GM18873 (cell line): ENCODE data around the gene SBK2.
"Not testable (repeated sequence)": the region's sequence is repeated elsewhere in the genome, so short reads cannot be mapped to it uniquely, and the experiment has no call there.

Experiments
- ATAC-seq: cut with Tn5 transposase; IDR thresholded peaks from one replicate; pipeline ENCODE4 v1.9.1; 2021; ENCODE audit warnings: mild to moderate bottlenecking, moderate library complexity, moderate number of reproducible peaks; ENCODE audit not compliant: unreplicated experiment, low FRiP score

The SBK2 gene

DNA sequence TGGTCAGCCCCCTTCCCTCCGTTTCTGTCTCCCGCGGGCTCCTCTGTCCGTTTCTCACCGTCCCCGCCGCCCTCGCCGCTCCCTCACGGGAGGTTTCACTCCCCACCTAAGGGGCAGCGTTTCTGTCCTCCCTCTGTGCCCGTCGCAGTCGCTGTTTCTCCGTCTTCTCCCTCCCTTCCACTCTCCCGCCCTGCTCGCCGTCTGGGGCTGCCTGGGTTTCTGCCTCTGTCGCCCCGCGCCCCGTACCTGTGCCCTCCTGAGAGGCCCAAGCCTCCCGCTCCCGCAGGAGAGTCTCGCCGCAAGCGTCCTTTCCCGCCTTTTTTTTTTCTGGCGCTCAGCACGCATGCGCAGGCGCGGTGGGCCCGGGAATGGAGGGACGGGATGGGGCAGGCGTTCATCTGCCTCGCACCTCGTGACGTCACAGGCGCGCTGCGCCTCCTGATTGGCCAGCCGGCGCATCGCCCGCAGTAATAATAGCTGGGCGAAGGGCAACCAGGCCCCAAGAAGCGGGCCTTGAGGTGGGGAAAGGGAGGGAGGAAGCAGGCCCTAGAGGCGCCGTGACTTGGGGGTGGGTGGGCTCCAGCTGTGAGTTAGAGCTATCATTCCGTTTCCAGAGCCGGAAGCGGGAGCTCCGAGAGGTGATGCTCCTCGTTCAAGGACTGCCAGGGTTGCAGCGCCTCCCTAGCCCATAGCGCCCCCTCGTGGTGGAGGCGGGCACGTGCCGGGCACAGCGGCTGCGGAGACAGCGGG lies 33.3 kb downstream of the SBK2 start:
- ATAC-seq, result peak; percentile 73

DNA sequence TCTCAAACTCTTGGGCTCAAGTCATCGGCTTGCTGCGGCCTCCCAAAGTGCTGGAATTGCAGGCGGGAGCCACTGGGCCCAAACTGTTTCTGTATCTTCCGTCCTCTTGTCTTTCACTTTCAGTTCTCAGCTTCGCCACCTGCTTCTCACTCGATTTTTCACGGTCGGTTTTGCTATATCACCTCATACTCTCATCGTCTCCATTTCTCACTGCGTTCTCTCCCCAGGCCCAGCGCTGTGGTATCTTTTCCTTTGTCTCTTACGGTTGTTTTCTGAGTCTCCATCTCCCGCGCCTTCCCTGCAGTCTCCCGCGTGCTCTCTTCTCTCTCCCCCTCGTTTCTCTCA lies 33.8 kb downstream of the SBK2 start:
- ATAC-seq, result no peak

DNA sequence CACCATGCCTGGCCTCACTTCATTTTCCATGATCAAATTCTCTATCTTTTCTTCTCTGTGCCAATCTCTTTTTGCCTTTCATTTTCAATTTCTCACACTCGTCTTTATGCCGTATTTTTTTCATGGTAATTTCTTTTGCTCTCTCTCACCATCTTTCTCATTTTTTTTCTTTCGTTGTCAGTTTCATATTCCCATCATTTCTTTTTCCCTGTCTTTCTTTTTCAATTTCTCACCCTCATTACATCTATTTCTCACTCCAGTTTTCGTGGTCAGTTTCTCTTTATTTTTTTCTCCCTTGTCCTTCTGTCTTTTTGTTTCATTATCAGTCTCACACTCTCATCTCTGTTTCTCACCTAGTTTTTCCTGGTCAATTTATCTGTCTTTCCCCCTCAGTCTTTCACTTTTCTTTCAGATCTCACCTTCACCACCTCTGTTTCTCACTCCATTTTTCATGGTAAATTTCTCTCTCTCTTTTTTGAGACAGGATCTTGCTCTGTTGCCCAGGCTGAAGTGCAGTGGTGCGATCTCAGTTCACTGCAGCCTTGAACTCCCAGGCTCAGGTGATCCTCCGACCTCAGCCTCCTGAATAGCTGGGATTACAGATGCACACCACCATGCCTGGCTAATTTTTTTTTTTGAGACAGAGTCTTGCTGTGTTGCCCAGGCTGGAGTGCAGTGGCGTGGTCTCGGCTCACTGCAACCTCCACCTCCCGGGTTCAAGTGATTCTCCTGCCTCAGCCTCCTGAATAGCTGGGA lies 34.6 kb downstream of the SBK2 start:
- ATAC-seq, result no peak

DNA sequence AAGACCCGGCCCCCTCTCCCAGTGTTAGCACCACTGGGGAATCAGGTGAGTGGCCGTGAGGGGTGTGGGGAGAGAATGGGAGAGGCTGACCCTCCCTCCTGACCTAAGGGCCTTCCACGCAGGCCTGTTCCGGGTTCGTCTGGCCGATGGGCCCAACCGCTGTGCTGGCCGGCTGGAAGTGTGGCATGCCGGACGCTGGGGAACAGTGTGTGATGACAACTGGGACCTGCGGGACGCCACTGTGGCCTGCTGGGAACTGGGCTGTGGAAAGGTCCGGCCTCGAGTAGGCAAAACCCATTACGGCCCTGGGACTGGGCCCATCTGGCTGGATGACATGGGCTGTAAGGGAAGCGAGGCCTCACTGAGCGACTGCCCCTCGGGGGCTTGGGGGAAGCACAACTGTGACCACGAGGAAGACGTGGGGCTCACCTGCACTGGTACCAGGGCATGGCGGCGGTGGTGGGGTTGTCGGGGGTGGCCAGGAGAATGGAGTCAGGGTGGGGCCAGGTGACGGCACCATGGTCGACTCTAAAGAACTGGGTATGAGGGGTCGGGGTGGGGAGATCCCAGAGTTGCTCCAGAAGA lies 36.5 kb downstream of the SBK2 start:
- ATAC-seq, result no peak

DNA sequence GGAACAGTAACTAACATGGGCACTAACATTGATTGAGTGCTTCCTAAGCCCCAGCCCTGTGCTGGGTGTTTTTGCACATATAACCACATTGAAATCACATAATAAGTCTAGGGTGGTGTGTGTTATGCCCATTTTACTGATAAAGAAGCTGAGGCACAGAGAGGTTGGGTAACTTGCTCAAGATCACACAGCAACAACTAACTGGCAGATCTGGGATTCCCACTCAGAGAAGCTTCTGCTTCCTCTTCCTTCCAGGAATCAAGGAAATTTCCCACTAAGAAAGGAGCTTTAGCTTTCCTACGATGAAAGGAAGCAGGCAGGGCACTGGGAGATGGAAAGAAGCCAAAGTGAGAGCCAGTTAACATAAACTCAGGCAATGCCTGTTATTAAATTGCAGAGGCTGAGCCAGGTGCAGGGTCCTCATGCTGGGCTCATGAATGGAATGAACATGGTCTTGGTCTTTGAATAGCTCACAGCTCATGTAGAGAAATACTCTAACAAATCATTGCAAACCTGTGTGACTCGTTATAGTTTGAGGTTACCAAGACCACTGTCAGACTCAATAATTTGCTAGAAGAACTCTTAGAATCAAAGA lies 38.6 kb downstream of the SBK2 start:
- no peak for ATAC-seq

DNA sequence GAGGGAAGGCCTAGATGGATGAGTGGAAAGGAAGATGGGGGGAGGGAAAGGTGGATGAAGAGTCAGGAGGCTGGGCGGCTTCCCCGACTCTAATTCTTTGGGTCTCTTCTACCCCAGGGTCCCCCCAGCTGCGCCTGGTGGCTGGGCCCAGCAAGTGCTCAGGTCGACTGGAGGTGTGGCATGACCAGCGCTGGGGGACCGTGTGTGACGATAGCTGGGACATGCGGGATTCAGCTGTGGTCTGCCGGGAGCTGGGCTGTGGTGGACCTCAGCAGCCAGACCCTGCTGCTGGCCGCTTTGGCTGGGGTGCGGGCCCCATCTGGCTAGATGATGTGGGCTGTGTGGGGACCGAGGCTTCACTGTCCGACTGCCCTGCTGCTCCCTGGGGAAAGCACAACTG lies 39.2 kb downstream of the SBK2 start:
- ATAC-seq, result no peak

- ATAC-seq, result not testable (repeated sequence)
These were observed 40.1 kb downstream of the SBK2 start for GRCh38 chr19:55496820-55497219.

- no peak for ATAC-seq
These were observed 41.1 kb downstream of the SBK2 start for GRCh38 chr19:55495646-55496349.

DNA sequence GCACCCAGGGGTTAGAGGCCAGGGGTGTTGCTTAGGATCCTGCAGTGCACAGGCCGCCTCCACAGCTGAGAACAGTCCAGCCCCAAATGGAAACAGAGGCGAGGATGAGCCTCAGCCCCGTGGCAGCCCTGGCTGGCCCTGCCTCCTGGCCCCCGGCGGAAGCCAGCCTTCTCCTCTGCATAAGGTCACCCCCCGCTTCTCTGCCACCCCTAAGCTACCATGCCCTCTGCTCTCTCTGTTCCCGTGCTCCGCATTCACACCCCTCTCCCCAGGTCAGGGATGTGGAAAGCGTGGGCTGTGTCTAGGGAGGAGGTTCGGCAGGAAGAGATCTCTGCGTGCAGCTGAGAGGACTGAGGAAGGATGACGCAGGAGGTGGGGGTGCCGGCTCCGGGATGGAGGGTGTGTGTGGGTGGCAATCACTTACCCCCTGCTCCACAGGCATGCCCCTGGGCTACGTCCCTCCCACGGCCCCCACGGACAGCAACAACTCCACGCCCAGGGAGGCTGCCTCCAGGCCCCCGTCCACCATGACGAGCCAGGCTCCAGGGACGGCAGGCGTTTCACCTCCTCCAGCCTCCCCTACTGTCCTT lies 42.7 kb downstream of the SBK2 start:
- no peak for ATAC-seq

DNA sequence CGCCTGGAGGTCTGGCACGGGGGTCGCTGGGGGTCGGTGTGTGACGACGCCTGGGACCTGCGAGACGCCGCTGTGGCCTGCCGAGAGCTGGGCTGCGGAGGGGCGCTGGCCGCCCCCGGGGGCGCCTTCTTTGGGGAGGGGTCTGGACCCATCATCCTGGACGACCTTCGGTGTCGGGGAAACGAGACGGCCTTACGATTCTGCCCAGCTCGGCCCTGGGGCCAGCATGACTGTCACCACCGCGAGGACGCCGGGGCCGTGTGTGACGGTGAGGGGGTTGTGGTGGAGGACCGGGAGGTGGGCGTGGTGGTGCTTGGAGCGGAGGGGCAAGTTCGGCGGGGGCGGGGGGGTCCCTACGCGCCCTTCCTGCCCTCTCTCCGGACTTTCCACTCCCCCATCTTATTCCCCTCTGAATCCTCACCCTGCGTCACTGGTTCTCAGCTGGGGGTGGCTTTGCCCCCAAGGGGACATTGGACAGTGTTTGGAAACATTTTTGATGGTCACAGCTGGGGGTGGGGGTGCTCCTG lies 43.2 kb downstream of the SBK2 start:
- ATAC-seq, result no peak

DNA sequence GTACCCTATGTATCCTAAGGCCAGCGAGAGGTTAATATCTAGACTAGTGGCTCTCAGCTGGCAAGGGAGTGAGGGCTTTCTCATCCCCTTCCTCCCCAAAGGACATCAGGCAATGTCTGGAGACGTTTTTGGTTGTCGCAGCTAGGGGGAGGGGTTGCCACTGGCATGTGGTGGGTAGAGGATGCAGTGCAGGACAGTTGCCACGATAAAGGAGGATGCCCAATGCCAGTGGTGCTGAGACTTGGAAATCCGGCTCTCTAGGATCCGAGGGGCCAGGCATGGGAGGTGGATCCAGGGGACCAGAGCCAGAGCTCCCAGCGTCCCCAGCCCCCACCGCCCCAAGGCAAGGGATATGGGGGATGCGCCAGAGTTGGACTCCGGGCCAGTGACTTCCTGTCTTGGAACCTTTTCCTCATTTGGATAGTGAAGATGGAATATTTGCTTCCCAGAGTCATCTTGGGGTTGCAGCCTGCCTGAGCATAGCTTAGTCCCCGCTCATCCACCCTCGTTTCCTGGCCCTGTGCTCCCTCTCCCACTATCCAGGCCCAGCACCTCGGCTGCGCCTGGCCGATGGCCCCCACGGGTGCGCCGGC lies 43.8 kb downstream of the SBK2 start:
- ATAC-seq, result no peak

GRCh38 chr19:55492362-55492944 lies 44.5 kb downstream of the SBK2 start:
- ATAC-seq, result no peak

- no peak for ATAC-seq
These were observed 45.2 kb downstream of the SBK2 start for GRCh38 chr19:55491546-55492360.

DNA sequence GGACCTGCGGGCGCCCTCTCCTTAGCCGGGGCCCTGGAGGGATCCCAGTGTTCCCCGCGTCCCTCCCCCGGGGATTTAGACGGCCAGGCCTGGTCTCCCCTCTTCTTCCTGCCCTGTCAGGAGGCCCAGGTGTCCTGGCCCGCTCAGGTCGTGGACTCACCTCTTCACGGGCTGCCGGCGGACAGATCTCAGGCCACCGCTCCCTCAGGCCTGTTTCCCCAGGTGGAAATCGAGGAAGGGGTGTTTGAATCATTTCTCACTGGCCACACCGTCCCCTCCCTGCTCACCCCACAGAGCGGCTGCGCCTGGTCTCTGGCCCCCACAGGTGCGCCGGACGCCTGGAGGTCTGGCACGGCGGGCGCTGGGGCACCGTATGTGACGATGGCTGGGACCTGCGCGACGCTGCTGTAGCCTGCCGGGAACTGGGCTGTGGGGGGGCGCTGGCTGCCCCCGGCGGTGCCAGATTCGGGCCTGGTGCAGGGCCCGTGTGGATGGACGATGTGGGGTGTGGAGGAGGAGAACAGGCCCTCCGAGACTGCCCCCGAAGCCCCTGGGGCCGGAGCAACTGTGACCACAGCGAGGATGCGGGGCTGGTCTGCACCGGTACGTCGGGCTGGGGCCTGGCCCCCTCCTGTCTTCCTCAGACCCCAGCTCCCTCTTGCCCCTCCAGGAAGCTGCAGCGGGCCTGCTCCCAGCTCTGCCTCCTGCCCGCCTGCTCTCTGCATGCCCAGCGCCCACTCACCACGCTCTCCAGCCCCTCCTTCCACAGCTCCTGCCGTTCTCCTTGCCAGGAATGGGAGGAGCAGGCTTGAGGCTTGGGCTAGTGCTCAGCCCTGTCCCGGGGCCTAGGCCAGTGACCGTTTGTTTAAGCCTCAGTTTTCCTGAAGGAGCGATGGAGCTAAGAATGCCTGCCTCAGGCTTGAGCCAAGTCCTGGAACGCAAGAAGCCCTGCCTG lies 46.2 kb downstream of the SBK2 start:
- ATAC-seq, result no peak

- ATAC-seq, result no peak
These were observed 47.0 kb downstream of the SBK2 start for GRCh38 chr19:55489711-55490477.

DNA sequence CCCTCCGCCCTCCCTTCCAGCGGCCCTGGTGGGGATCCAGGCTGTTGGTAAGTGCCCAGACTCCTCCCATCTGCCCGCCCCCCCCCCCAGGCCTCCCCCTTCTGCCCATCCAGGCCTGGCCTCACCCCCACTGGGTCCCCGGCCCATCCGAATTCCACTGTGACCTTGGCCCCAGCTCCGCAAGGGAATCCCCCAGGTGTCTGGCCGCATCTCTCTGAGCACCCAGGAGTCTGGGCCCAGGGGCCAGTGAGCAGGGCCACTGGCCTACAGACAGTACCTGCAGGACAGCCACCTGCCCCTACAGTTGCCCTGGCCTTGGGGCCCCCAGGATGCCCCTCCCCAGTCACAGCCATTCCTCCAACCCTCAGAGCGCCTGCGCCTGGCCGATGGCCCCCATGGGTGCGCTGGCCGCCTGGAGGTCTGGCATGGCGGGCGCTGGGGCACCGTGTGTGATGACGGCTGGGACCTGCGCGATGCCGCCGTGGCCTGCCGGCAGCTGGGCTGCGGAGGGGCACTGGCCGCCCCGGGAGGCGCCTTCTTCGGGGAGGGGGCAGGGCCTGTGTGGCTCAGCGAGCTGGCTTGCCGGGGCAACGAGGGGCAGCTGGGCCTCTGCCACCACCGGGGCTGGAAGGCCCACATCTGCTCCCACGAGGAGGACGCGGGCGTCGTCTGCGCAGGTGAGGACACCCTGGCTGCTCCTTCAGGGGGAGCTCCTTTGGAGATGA lies 47.8 kb downstream of the SBK2 start:
- no peak for ATAC-seq
